ENCODE data around the gene SMAD7.

SMAD7 gene, protein sequence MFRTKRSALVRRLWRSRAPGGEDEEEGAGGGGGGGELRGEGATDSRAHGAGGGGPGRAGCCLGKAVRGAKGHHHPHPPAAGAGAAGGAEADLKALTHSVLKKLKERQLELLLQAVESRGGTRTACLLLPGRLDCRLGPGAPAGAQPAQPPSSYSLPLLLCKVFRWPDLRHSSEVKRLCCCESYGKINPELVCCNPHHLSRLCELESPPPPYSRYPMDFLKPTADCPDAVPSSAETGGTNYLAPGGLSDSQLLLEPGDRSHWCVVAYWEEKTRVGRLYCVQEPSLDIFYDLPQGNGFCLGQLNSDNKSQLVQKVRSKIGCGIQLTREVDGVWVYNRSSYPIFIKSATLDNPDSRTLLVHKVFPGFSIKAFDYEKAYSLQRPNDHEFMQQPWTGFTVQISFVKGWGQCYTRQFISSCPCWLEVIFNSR

DNA sequence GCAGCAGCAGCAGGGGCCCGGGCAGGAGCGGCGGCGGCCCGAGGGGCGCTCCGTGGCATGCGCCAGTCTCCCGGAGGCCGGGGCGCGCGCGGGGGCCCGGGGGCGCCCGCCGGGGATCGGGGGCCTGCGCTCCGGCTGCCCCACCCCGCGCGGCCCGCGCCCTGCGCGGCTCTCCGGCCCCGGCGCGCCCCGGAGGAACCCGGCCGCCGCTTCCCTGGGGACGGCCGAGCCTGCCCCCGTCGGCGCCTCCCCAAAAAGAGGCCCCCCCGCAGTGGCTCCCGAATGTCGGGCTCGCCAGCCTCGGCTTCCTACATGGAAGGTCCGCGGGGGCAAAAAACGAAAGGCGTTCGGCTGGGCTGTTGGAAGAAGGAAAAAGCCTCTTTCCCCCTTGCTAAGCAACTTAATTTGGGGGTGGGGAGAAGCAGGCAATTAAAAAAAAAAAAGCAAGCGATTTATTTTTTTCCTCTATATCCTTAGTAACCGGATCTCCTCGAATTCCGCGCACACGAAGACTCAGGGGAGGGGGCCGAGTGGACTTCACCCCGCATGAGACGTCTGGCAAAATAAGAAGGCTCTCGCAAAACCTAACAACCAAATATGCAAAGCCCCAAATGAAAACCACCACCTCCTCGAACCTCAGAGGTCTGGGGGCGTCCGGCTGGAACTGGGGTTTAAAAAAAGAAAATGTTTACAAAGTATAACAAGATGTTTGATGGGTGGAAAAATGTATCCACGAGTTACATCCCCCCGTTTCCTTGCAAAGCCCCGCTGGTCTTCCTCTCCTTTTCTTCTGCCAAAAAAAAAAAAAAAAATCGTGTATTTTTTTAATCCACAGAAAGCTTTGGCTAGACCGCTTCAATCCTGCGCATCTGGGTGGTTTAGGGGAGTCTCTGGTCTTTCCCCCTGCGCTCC lies at the start of gene SMAD7:
SMAD7 (minus strand) TSS at position 430 of the 912 bp plus-strand sequence. CDS start 541 bp downstream, outside the sequence.
- intact Hi-C loops (cut with DNase I): loop anchor here (2.0 to 10.0 kb wide), 2 partner anchors 92 to 234 kb away; no protein-coding TSS in a partner anchor
- peak in 11 of 42 donors; percentile 29 to 71 (median 58) for DNase-seq

- no peak for DNase-seq
- intact Hi-C loops (cut with DNase I): no loop called here
Observed at GRCh38 chr18:48999569-48999968, 48.8 kb upstream of the SMAD7 start.

DNA sequence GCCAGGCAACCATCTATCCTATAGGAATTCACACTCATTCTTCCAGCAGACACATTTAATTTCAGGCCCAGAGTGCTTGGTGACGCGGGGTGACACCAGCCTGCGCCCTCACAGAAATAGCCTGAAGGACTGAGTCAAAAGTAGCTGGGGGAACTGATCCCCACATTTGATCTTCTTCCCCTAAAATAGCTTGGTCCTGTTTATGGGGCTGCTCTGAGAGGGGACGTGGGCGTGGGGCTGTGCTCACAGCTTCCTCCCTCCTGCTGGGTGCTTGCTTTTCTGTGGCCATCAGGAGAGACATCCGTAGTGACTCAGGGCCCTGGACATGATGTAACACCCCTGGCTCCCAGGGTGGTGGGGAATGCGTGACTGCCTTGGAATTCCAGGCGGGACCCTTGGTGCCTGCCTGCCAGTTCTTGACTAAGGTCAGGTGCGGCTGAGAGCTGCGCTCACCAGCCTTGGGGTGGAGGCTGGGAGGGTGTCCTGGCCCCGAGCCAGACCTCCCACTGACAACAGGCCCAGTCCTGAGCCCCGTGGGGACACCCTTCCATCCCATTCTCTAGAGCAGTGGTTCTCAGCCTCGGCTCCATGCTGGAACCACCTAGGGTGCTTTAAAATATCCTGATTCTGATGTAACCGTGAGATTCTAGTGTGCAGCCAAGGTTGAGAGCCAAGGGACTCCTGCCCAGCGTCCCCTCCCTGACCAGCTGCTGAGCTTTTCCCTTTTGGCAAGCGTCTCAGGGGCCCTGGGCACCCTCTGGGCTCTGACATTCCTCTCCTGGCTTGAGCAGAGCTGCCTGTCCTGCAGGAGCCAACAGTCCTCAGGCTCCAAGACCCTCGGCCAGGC lies 47.4 kb upstream of the SMAD7 start:
- intact Hi-C loops (cut with DNase I): no loop called here
- peak in 8 of 42 donors; percentile 16 to 48 (median 30) for DNase-seq

DNA sequence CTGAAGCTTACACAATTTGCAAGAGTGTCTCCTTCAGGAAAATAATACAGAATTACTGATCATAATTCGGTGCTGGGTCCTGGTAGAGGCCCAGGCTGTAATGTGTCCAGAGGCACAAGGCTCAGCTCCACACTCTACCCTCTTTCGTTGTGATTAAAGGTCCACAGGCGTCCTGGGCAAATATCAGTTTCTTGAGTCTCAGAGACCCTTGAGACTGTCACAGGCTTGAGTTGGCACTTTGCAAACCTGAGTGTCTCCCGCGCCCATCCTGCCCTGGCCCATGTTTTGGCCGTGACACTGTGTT lies 46.9 kb upstream of the SMAD7 start:
- intact Hi-C loops (cut with DNase I): no loop called here
- DNase-seq: no peak

- no peak for DNase-seq
- intact Hi-C loops (cut with DNase I): no loop called here
Observed at GRCh38 chr18:48996901-48997463, 46.2 kb upstream of the SMAD7 start.

- intact Hi-C loops (cut with DNase I): no loop called here
- no peak for DNase-seq
Observed at GRCh38 chr18:48996041-48996440, 45.3 kb upstream of the SMAD7 start.

GRCh38 chr18:48994926-48995835 lies 44.4 kb upstream of the SMAD7 start:
- no peak for DNase-seq
- intact Hi-C loops (cut with DNase I): no loop called here

DNA sequence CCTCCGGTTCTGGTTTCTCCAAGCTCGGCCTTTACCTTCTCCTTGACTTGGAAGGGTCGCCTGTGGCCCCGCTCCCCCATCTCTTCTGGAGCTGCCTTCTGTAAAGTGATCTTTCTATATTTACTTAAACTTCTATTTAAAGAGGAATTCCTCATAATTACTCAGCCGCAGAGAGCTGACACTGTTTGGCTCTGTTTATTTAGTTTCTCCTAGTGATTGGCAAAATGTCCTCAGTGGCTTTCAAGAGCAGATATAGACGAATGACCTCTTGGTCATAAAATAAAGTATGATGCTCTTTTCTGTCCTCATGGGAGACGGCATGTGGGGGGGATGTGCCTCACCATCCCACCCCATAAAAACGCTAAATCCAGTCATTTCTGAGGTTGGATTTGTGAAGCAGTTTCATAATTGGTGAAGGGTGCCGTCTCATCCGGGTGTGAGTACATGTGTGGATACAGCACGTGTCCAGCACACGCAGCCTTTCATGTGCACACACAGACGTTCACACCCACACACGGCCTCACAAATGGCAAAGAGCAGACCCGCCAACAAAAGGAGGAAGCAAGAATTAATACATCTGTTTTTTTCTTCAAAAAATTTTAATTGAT lies 43.4 kb upstream of the SMAD7 start:
- DNase-seq: no peak
- intact Hi-C loops (cut with DNase I): no loop called here

GRCh38 chr18:48993586-48993985 lies 42.8 kb upstream of the SMAD7 start:
- no peak for DNase-seq
- intact Hi-C loops (cut with DNase I): no loop called here

GRCh38 chr18:48992791-48993555 lies 42.2 kb upstream of the SMAD7 start:
- intact Hi-C loops (cut with DNase I): no loop called here
- DNase-seq: peak in 10 of 42 donors; percentile 8 to 52 (median 24)

GRCh38 chr18:48992133-48992532 lies 41.4 kb upstream of the SMAD7 start:
- DNase-seq: no peak
- intact Hi-C loops (cut with DNase I): no loop called here

- no peak for DNase-seq
- intact Hi-C loops (cut with DNase I): no loop called here
Observed at GRCh38 chr18:48991676-48992075, 40.9 kb upstream of the SMAD7 start.

DNA sequence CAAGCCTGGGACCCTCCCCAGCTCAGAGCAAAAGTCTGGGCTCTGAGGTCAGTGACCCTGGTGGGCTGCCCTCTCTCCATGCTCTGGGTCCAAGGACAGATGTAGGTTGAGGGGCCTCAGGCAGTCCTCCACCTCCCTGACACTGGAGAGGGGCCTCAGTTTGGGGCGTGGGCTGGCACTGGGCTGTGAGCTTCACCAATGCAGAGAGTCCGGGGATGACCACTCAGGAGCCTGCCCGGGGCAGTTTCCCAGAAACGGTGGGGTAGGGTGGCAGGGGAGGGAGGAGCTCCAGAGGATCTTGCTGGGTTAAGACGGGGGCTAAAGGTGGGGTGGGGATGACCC lies 40.5 kb upstream of the SMAD7 start:
- intact Hi-C loops (cut with DNase I): no loop called here

DNA sequence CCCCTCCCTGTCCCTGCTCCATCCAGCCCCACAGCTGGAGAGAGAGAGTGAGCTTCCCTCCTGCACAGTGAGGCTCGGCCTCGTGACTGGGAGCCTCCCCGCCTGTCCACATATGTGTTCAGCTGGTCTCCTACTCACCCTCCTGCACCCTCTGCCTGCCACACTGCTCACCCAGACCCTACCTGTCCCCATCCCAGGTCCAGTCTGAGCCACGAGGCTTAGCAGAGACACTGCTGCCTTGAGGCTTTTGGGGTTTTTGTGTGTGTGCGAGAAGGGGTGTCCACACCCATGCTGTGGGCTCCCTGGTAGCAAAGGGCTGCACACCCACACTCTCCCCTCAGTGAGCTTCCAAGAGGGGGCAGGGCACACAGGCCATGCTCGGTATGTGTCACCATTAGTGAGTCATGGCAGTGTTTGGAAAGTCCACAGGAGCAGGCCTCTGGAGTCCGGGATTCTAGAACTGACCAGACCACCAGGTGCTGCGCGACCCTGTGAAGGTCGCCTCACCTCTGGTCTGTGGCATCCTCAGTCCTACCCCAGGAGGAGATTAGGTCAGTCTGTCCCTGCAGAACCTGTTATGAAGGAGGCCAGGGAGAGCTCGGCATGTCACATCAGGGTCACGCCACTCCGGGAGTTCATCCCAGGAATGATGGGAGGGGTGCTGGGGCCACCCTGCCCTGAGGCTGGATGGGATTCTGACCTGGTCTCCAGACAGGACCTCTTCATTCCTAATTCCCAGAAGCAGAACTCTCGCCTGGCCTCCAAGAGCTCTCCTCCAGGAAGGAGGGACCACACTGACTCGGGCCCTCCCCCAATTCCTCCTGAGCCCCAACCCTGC lies 39.9 kb upstream of the SMAD7 start:
- no peak for DNase-seq
- intact Hi-C loops (cut with DNase I): no loop called here

More for the DNA sequence above, 40.5 kb upstream of the SMAD7 start:
- no peak for DNase-seq

DNA sequence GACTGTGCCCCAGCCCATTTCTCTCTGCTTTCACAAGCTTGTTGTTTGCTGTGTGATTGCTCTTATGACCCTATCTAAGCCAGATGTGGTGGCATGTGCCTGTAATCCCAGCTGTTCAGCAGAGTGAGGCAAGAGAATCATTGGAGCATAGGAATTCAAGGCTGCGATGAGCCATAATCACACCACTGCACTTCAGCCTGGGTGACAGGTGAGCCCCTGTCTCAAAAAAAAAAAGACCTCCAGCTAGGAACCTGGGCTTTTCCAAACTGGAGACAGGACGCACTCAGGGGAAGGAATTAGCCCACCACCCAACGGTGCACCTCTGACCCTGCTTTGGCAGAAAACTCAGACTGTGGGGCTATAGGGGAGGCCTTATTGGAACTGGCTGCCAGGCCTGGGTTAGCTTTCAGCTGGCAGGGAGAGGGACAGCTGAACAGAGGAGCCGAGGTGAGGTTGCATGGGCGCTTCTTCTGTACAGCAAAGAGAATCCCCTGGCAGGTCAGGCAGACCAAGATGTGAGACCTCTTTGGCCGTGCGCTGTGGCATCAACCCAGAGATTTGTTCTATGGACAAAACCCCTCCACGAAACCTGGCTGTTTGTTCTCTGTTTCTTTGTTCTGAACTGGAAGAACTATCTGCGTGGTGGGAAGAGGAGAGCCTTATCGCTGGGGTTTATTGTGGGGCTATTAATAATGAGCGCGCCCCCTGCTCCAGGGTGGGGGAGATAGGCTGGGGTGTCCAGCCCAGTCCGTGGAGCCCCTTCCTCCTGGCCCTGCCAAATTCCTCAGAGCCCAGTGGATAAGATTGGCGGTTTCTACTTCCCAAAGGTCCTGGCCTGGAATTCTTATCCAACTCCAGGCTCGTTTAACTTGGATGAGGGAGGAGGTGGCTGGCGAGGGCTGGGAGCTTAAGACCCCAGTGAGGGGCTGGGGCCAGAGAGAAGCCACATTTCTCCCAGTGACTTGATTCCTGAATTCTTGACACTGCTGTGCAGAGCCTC lies 38.8 kb upstream of the SMAD7 start:
- no peak for DNase-seq
- intact Hi-C loops (cut with DNase I): no loop called here

Data from head of caudate nucleus (tissue), 42 donors.